GM06990 (cell line): Measurements from ENCODE around the gene LYPD6B.

Source experiments
- DNase-seq: peaks from one replicate; pipeline ENCODE4 v3.0.0-alpha.2; 2011; ENCODE audit not compliant: insufficient read length; ENCODE audit errors: extremely low read depth
- H3K27me3 ChIP-seq: replicated peaks from 2 replicates; pipeline ENCODE4 v1.6.0; 2011; ENCODE audit warnings: low read length; ENCODE audit not compliant: control insufficient read depth, insufficient read depth
- H3K36me3 ChIP-seq: 2 replicates; pipeline ENCODE4 v1.5.1; 2011; ENCODE audit warnings: low read length; ENCODE audit not compliant: control insufficient read depth, insufficient read depth
- H3K4me3 ChIP-seq: replicated peaks from 2 replicates; pipeline ENCODE4 v1.5.1; 2011; ENCODE audit warnings: low read depth, mild to moderate bottlenecking, control low read depth, low read length
- CTCF ChIP-seq: IDR thresholded peaks from 2 replicates; pipeline ENCODE4 v1.5.1; 2011; ENCODE audit warnings: low read length, control low read depth, mild to moderate bottlenecking, inconsistent platforms; ENCODE audit not compliant: insufficient read depth, poor library complexity, severe bottlenecking

LYPD6B gene

GRCh38 chr2:149160701-149161217, 122.3 kb downstream of the LYPD6B start:
- no peaks in the 10 kb centered on the region for H3K27me3 ChIP-seq
- no peak for TF ChIP-seq CTCF

DNA sequence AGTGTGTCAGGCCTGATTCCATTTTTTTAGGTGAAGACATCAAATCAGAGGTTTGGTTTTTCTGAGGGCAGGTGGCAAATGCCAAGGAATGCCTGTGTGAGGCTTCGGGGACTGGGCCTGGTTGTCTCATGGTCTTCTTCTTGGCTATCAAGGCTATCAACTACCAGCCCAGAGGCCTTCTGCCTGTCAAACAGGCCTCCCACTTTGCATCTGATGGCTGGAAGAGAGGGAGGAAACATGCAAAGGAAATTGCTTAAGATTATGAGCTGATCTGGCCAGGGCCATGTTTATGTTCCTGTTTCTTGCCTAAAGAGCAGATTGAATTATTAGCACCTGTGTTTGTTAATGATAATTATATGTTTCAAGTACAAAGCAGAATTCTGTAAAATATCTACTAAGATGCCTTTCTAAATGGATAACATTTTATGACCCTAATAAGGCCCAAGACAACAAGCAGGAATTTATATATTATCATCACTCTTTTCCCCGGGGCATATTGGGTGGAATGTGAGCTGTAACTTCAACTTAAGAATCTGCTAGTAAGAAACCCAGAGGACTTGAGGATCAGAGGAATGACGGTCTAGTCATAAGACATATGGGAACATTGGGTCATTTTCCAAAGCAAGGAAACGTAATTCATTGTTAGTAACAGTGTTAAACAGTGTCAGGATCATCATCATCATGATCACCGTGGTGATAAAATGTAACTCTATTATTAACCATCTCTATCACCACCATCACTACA, 123.2 kb downstream of the LYPD6B start:
- no peak for DNase-seq
- TF ChIP-seq CTCF: no peak
- Histone ChIP-seq H3K36me3 (no peaks in the 10 kb centered on the region), H3K27me3 (no peaks in the 10 kb centered on the region), H3K4me3 (no peak overlapping the region)

More at GRCh38 chr2:149160701-149161217, 122.3 kb downstream of the LYPD6B start:
- peak; percentile 57 for DNase-seq
- H3K4me3 ChIP-seq: no peak overlapping the region
- no peaks in the 10 kb centered on the region for H3K36me3 ChIP-seq

- Histone ChIP-seq H3K4me3 (no peak overlapping the region), H3K27me3 (no peaks in the 10 kb centered on the region), H3K36me3 (no peaks in the 10 kb centered on the region)
- TF ChIP-seq CTCF: no peak
- no peak for DNase-seq
Observed at GRCh38 chr2:149164296-149164695, 125.8 kb downstream of the LYPD6B start.

DNA sequence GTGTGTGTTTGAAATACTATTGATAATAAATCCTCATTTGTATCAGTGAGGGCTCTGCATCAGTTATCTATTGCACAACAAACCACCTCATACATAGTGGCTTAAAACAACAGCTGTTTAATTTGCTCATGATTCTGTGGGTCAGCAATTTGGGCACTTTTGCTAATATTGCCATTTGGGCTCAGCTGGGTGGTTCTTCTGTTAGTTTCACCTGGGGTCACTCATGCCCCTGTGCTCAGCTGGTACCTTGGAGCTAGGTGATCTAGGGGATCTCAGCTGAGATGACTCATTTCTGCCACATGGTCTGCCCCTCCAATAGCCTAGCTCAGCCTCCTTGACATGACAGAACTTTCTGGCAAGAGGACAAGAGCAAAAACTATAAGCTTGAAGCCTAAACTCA, 126.3 kb downstream of the LYPD6B start:
- TF ChIP-seq CTCF: no peak
- no peak for DNase-seq
- Histone ChIP-seq H3K27me3 (no peaks in the 10 kb centered on the region), H3K4me3 (no peak overlapping the region), H3K36me3 (no peaks in the 10 kb centered on the region)

DNA sequence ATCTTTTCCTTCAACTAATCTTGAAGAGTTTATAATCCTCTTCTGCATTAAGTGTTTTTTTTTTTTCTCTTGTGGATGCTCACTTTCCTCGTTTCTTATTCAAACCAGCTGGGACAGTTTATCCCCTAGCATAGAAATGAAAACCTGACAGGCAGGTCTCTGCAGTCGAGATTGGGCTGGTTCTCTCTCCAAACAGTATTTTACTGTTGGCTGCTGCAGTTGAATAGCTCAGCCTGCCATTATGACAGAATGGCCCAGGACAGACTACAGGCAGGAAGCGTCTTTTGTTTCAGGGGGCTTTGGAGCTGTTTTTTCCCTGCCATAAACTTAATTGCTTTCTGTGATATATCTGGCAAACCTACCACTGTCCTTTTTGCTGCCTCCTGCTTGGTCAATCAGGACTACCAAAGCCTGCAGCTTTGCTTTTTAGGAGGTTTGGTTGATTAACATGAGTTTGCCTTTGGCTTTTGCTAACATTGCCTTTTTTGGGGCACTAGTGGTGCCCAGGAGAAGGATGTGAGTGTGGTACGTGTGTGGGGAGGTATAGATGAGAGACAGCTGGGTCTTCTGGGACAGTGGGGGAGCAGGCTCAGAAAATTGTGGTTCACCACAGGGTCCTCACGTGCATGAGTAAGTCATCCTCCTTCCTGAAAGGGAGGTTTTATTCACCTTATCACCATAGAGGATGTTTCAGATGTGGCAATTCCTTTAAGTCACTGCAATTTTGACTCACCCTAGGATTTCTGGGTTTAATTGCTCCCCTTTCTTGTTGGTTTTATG, 128.7 kb downstream of the LYPD6B start:
- no peak overlapping the region for H3K4me3 ChIP-seq
- peak; percentile 8 for DNase-seq
- no peaks in the 10 kb centered on the region for H3K27me3 ChIP-seq
- TF ChIP-seq CTCF: no peak
- H3K36me3 ChIP-seq: no peaks in the 10 kb centered on the region
